ENCODE data around the gene DDX42.
"Not testable (repeated sequence)": the region's sequence is repeated elsewhere in the genome, so short reads cannot be mapped to it uniquely, and the experiment has no call there.

DDX42 gene

GRCh38 chr17:63792055-63792729 is 18.2 kb downstream of the DDX42 start:
- Mint-ChIP-seq H3K27ac (no peak overlapping the region), H3K4me1 (no peaks in the 10 kb centered on the region), H3K27me3 (no peaks in the 10 kb centered on the region), H3K36me3 (ENCODE audit: low read depth) (peaks cover 48% of the 10 kb centered on the region), H3K4me3 (no peak overlapping the region), H3K9me3 (no peaks in the 10 kb centered on the region)
- no peak for DNase-seq
- ATAC-seq, result no peak

GRCh38 chr17:63796375-63796774 is 22.4 kb downstream of the DDX42 start:
- H3K4me3 Mint-ChIP-seq, ATAC-seq, H3K9me3 Mint-ChIP-seq, H3K27ac Mint-ChIP-seq, H3K4me1 Mint-ChIP-seq, H3K27me3 Mint-ChIP-seq, DNase-seq: not testable (repeated sequence)
- peaks cover 63% of the 10 kb centered on the region for H3K36me3 Mint-ChIP-seq (ENCODE audit: low read depth)

GRCh38 chr17:63798572-63799106 is 24.7 kb downstream of the DDX42 start:
- Mint-ChIP-seq H3K4me1 (no peaks in the 10 kb centered on the region), H3K27me3 (no peaks in the 10 kb centered on the region), H3K27ac (no peak overlapping the region), H3K9me3 (no peaks in the 10 kb centered on the region), H3K4me3 (no peak overlapping the region), H3K36me3 (ENCODE audit: low read depth) (peaks cover 55% of the 10 kb centered on the region)
- DNase-seq (no peak), ATAC-seq (no peak)

- no peaks in the 10 kb centered on the region for H3K4me1 Mint-ChIP-seq
- H3K27me3 Mint-ChIP-seq, result no peaks in the 10 kb centered on the region
- H3K9me3 Mint-ChIP-seq, result no peaks in the 10 kb centered on the region
- peaks cover 53% of the 10 kb centered on the region for H3K36me3 Mint-ChIP-seq (ENCODE audit: low read depth)
- peak overlapping the region; percentile 14 for H3K27ac Mint-ChIP-seq
- no peak overlapping the region for H3K4me3 Mint-ChIP-seq
- no peak for DNase-seq
- no peak for ATAC-seq
Observed at GRCh38 chr17:63800783-63801182, 26.8 kb downstream of the DDX42 start.

- Mint-ChIP-seq H3K4me3 (no peak overlapping the region), H3K36me3 (ENCODE audit: low read depth) (peaks cover 52% of the 10 kb centered on the region), H3K4me1 (peaks cover 18% of the 10 kb centered on the region), H3K27me3 (no peaks in the 10 kb centered on the region), H3K9me3 (no peaks in the 10 kb centered on the region), H3K27ac (no peak overlapping the region)
- no peak for DNase-seq
- ATAC-seq, result no peak
Observed at GRCh38 chr17:63804328-63804727, 30.4 kb downstream of the DDX42 start.

- H3K27me3 Mint-ChIP-seq, result no peaks in the 10 kb centered on the region
- DNase-seq, result no peak
- H3K4me3 Mint-ChIP-seq, result no peak overlapping the region
- H3K36me3 Mint-ChIP-seq (ENCODE audit: low read depth), result peaks cover 53% of the 10 kb centered on the region
- peaks cover 22% of the 10 kb centered on the region for H3K4me1 Mint-ChIP-seq
- ATAC-seq, result no peak
- H3K27ac Mint-ChIP-seq, result peak overlapping the region; percentile 8
- H3K9me3 Mint-ChIP-seq, result no peaks in the 10 kb centered on the region
Observed at GRCh38 chr17:63805591-63805990, 31.6 kb downstream of the DDX42 start.

GRCh38 chr17:63809970-63810369 is 36.0 kb downstream of the DDX42 start:
- no peak overlapping the region for H3K4me3 Mint-ChIP-seq
- peak overlapping the region; percentile 47 for H3K27ac Mint-ChIP-seq
- H3K36me3 Mint-ChIP-seq (ENCODE audit: low read depth), result peaks cover 71% of the 10 kb centered on the region
- peaks cover 22% of the 10 kb centered on the region for H3K4me1 Mint-ChIP-seq
- DNase-seq (no peak), ATAC-seq (no peak)
- no peaks in the 10 kb centered on the region for H3K9me3 Mint-ChIP-seq
- no peaks in the 10 kb centered on the region for H3K27me3 Mint-ChIP-seq

- Mint-ChIP-seq H3K27me3 (no peaks in the 10 kb centered on the region), H3K9me3 (no peaks in the 10 kb centered on the region), H3K4me1 (peaks cover 8% of the 10 kb centered on the region), H3K27ac (no peak overlapping the region), H3K4me3 (no peak overlapping the region), H3K36me3 (ENCODE audit: low read depth) (peaks cover 75% of the 10 kb centered on the region)
- DNase-seq (no peak), ATAC-seq (no peak)
Observed at GRCh38 chr17:63816123-63816522, 42.2 kb downstream of the DDX42 start.

- Mint-ChIP-seq H3K4me1 (peaks cover 11% of the 10 kb centered on the region), H3K4me3 (no peak overlapping the region), H3K27me3 (no peaks in the 10 kb centered on the region), H3K9me3 (no peaks in the 10 kb centered on the region), H3K27ac (no peak overlapping the region), H3K36me3 (ENCODE audit: low read depth) (peaks cover 74% of the 10 kb centered on the region)
- no peak for DNase-seq
- ATAC-seq, result no peak
Observed at GRCh38 chr17:63816669-63817068, 42.7 kb downstream of the DDX42 start.

- peaks cover 21% of the 10 kb centered on the region for H3K4me1 Mint-ChIP-seq
- no peaks in the 10 kb centered on the region for H3K27me3 Mint-ChIP-seq
- H3K9me3 Mint-ChIP-seq, result no peaks in the 10 kb centered on the region
- no peak overlapping the region for H3K4me3 Mint-ChIP-seq
- DNase-seq, result no peak
- peaks cover 81% of the 10 kb centered on the region for H3K36me3 Mint-ChIP-seq (ENCODE audit: low read depth)
- no peak for ATAC-seq
- H3K27ac Mint-ChIP-seq, result peak overlapping the region; percentile 27
Observed at GRCh38 chr17:63817736-63818385, 43.9 kb downstream of the DDX42 start.

- ATAC-seq (no peak), DNase-seq (no peak)
- no peaks in the 10 kb centered on the region for H3K9me3 Mint-ChIP-seq
- peak overlapping the region; percentile 4 for H3K27ac Mint-ChIP-seq
- H3K4me3 Mint-ChIP-seq, result no peak overlapping the region
- H3K4me1 Mint-ChIP-seq, result peaks cover 32% of the 10 kb centered on the region
- H3K36me3 Mint-ChIP-seq (ENCODE audit: low read depth), result peaks cover 80% of the 10 kb centered on the region
- H3K27me3 Mint-ChIP-seq, result no peaks in the 10 kb centered on the region
Observed at GRCh38 chr17:63819131-63819530, 45.2 kb downstream of the DDX42 start.

GRCh38 chr17:63819585-63820537 is 45.9 kb downstream of the DDX42 start:
- Mint-ChIP-seq H3K36me3 (ENCODE audit: low read depth) (peaks cover 81% of the 10 kb centered on the region), H3K9me3 (no peaks in the 10 kb centered on the region), H3K27me3 (no peaks in the 10 kb centered on the region), H3K4me3 (no peak overlapping the region), H3K4me1 (peaks cover 34% of the 10 kb centered on the region), H3K27ac (peak overlapping the region; percentile 68)
- ATAC-seq (no peak), DNase-seq (no peak)

- no peak for DNase-seq
- peaks cover 46% of the 10 kb centered on the region for H3K4me1 Mint-ChIP-seq
- H3K9me3 Mint-ChIP-seq, result no peaks in the 10 kb centered on the region
- H3K4me3 Mint-ChIP-seq, result no peak overlapping the region
- peak overlapping the region; percentile 73 for H3K27ac Mint-ChIP-seq
- H3K36me3 Mint-ChIP-seq (ENCODE audit: low read depth), result peaks cover 86% of the 10 kb centered on the region
- no peak for ATAC-seq
- no peaks in the 10 kb centered on the region for H3K27me3 Mint-ChIP-seq
Observed at GRCh38 chr17:63820963-63821561, 47.1 kb downstream of the DDX42 start.

- ATAC-seq, result no peak
- Mint-ChIP-seq H3K36me3 (ENCODE audit: low read depth) (peaks cover 88% of the 10 kb centered on the region), H3K4me1 (peaks cover 53% of the 10 kb centered on the region), H3K27ac (peak overlapping the region; percentile 73), H3K4me3 (no peak overlapping the region), H3K27me3 (no peaks in the 10 kb centered on the region), H3K9me3 (no peaks in the 10 kb centered on the region)
- no peak for DNase-seq
Observed at GRCh38 chr17:63821804-63822203, 47.8 kb downstream of the DDX42 start.
